HepG2 (cell line): ENCODE results near the gene PIEZO1. TPM values are rescaled to one million over a fixed set of nuclear protein-coding genes. Genes with fewer than 3 reads are reported as not detected.

ENCODE experiments used
- ATAC-seq: fragments of 200-7000 bp; cut with Tn5 transposase; 3 replicates; pipeline ENCODE4 v1.9.1; 2020; ENCODE audit warnings: mild to moderate bottlenecking, moderate library complexity
- BruUV-seq: library from RNA; stranded (reverse); fragments of 400-500 nt; replicated peaks from 2 replicates; lab custom pipeline; 2021; lab: Mats Ljungman, UMichigan
- CTCF ChIA-PET: fragments of 300-600 bp; formaldehyde crosslinking; extraction: SDS; loops from one replicate; lab custom pipeline; 2021; ENCODE audit warnings: low total read pairs, inconsistent platforms, low intra/inter-chr PET ratio; lab: Yijun Ruan, JAX
- POLR2A ChIA-PET: fragments of 350-600 bp; sonication (Branson Sonifier 250); formaldehyde crosslinking; loops from one replicate; lab custom pipeline; 2020; ENCODE audit warnings: antibody characterized with exemption, inconsistent platforms; lab: Yijun Ruan, JAX
- DNase-seq: peaks from one replicate; pipeline ENCODE4 v3.0.0-alpha.2; 2015; ENCODE audit warnings: low spot score
- FAIRE-seq: peaks from 3 replicates; lab custom pipeline; 2011; peaks lifted over from hg19 to GRCh38; lab: Jason Lieb, UNC
- H2AFZ ChIP-seq: one replicate; pipeline ENCODE4 v1.6.1; 2011; ENCODE audit warnings: low read length, inconsistent platforms
- H3K27ac ChIP-seq: fragments of 300-600 bp; 3 replicates; pipeline ENCODE4 v1.8.0; 2011; ENCODE audit warnings: mixed run types, mild to moderate bottlenecking, mixed read lengths, low read length, inconsistent platforms; ENCODE audit not compliant: insufficient read depth; ENCODE audit errors: extremely low read length
- H3K27me3 ChIP-seq, 2 experiments: fragments of 200-600 bp in 1 of 2; 2 replicates in 1 of 2; 3 replicates in 1 of 2; pipeline versions ENCODE4 v1.6.0 to v1.8.0; 2011; ENCODE audit warnings: low read length in 2 of 2, mild to moderate bottlenecking in 2 of 2, moderate library complexity in 2 of 2, inconsistent platforms in 1 of 2; ENCODE audit not compliant: insufficient read depth in 2 of 2, control insufficient read depth in 1 of 2
- H3K36me3 ChIP-seq, 2 experiments: fragments of 200-600 bp in 1 of 2; replicated peaks in 1 of 2; 2 replicates in 1 of 2; 3 replicates in 1 of 2; pipeline versions ENCODE4 v1.5.1 to v1.8.0; 2011; ENCODE audit warnings: low read length in 2 of 2, inconsistent platforms in 1 of 2; ENCODE audit not compliant: insufficient read depth in 2 of 2, control insufficient read depth in 1 of 2
- H3K4me1 ChIP-seq: 2 replicates; pipeline ENCODE4 v1.5.1; 2012; ENCODE audit warnings: low read length, inconsistent platforms; ENCODE audit not compliant: insufficient read depth
- H3K4me2 ChIP-seq: 2 replicates; pipeline ENCODE4 v1.6.0; 2011; ENCODE audit warnings: low read depth, low read length, inconsistent platforms
- H3K4me3 ChIP-seq, 3 experiments: fragments of 200-600 bp in 1 of 3; sonication (generic), shearing (Covaris generic) in 1 of 3; replicated peaks in 1 of 3; 2 replicates each; pipeline ENCODE4 v1.5.1; 2011 to 2016; ENCODE audit warnings: low read length in 3 of 3, inconsistent platforms in 2 of 3, low read depth in 2 of 3, mild to moderate bottlenecking in 2 of 3, control low read depth in 1 of 3, mixed read lengths in 1 of 3; ENCODE audit not compliant: insufficient read depth in 1 of 3
- H3K79me2 ChIP-seq: one replicate; pipeline ENCODE4 v1.6.1; 2011; ENCODE audit warnings: low read length, inconsistent platforms; ENCODE audit not compliant: insufficient read depth
- H3K9ac ChIP-seq: 2 replicates; pipeline ENCODE4 v1.6.0; 2011; ENCODE audit warnings: mild to moderate bottlenecking, low read depth, low read length, inconsistent platforms; ENCODE audit not compliant: insufficient read depth
- H3K9me3 ChIP-seq: 2 replicates; pipeline ENCODE4 v1.5.1; 2012; ENCODE audit warnings: mild to moderate bottlenecking, low read length
- H4K20me1 ChIP-seq: 2 replicates; pipeline ENCODE4 v1.6.0; 2011; ENCODE audit warnings: inconsistent platforms, mild to moderate bottlenecking, low read length, moderate library complexity; ENCODE audit not compliant: insufficient read depth
- SAP130 ChIP-seq: IDR thresholded peaks from 2 replicates; pipeline ENCODE4 v1.6.1; 2016; ENCODE audit warnings: low read depth
- TARDBP ChIP-seq: sonication (generic); formaldehyde crosslinking; IDR thresholded peaks from 2 replicates; pipeline ENCODE4 v1.8.0; 2022; ENCODE audit warnings: mild to moderate bottlenecking, missing genetic modification reagents
- ZNF10 ChIP-seq: sonication (generic); formaldehyde crosslinking; IDR thresholded peaks from 2 replicates; pipeline ENCODE4 v1.4.0; 2020; ENCODE audit warnings: mild to moderate bottlenecking, low read depth, missing genetic modification reagents, borderline replicate concordance
- ZNF292 ChIP-seq: sonication (generic); formaldehyde crosslinking; IDR thresholded peaks from 2 replicates; pipeline ENCODE4 v1.8.1; 2022; ENCODE audit warnings: mild to moderate bottlenecking, low read depth, missing genetic modification reagents, borderline replicate concordance
- ZNF44 ChIP-seq: sonication (generic); formaldehyde crosslinking; IDR thresholded peaks from 2 replicates; pipeline ENCODE4 v1.5.1; 2020; ENCODE audit warnings: mild to moderate bottlenecking, missing genetic modification reagents
- ZNF790 ChIP-seq: sonication (generic); formaldehyde crosslinking; IDR thresholded peaks from 2 replicates; pipeline ENCODE4 v1.8.0; 2022; ENCODE audit warnings: missing genetic modification reagents, mild to moderate bottlenecking, borderline replicate concordance
- ZSCAN22 ChIP-seq: sonication (generic); formaldehyde crosslinking; IDR thresholded peaks from 2 replicates; pipeline ENCODE4 v1.4.0; 2020; ENCODE audit warnings: mild to moderate bottlenecking, missing genetic modification reagents
- WGBS: methylation state at CpG from one replicate; pipeline ENCODE4 v1.1.6; 2017; ENCODE audit warnings: low lambda C conversion rate; 5-methylcytosine and 5-hydroxymethylcytosine counted together
- in situ Hi-C: cut with HindIII; loops from 2 replicates; pipeline ENCODE4 v1.10.0; 2017; ENCODE audit warnings: low pct_unique_long_range_greater_than_20kb; ENCODE audit not compliant: extremely low pct_ligation_motif_present
- intact Hi-C: fragments of 100-400 bp; cut with micrococcal nuclease; formaldehyde crosslinking; loops from one replicate; pipeline ENCODE4 v1.10.0; 2022; ENCODE audit not compliant: unreplicated experiment
- polyA plus RNA-seq, 8 experiments: library from polyadenylated mRNA; depleted of rRNA in 3 of 8; stranded (reverse) in 7 of 8; unstranded in 1 of 8; fragments of >200 nt; fragmentation: Illumina TruSeq in 4 of 8; extraction: Trizol in 4 of 8; gene quantifications; 2 replicates each; pipeline versions ENCODE4 v1.2.1 to v1.2.3, GENCODE V29; 2011 to 2016; ENCODE audit warnings: low read depth in 4 of 8, missing spikeins in 1 of 8, mixed read lengths in 1 of 8; ENCODE audit not compliant: insufficient read depth in 1 of 8
- total RNA-seq, 5 experiments: library from RNA; depleted of rRNA; stranded (reverse); fragments of >200 nt; fragmentation: Illumina TruSeq; extraction: Trizol; gene quantifications; 2 replicates each; pipeline ENCODE4 v1.2.3, GENCODE V29; 2016; ENCODE audit warnings: low read depth in 1 of 5
- TF ChIP-seq, protein P1 (sequence below): sonication (generic); formaldehyde crosslinking; IDR thresholded peaks from 2 replicates; pipeline ENCODE4 v1.9.0; 2021; ENCODE audit warnings: missing genetic modification reagents, borderline replicate concordance

The PIEZO1 gene
- total and polyA plus RNA-seq, 2 of the 13 experiments (the other 11 are each of a cell fraction or from before 2014, with no cell fraction given): 67.9 to 85.0 TPM

DNA sequence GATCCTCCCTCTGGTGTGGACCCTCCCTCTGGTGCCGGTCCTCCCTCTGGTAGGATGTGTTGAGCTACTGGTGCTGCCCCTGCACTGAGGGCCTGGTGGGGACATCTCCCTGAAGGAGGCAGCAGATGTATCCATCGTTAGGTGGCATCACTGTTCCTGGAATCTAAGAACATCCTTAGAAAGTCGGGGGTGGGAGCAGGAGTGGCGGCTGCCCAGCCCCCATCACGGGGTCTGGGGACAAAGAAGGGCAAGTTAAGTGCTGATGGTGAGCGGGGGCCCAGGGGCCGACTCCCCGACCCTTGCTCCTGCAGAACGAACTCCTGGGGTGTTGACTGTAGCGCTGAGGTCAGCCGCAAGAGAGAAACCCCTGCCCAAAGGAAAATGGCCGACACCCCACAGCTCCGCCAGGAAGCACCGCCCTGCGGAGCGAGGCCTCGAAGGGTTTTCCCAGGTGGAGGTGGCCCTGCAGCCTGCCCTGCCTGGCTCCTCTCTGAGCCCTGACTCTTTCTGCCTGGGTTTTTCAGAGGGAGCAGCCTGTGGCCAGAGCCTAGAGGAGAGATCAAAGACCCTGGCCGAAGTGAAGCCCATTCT is 73.2 kb downstream of the PIEZO1 start:
- no TSS peak for BruUV-seq
- H3K36me3 ChIP-seq: peaks cover 25 to 30% of the 10 kb centered on the region in 2 experiments; a peak in 4 of 5 replicates
- H3K4me1 ChIP-seq: peaks cover 42% of the 10 kb centered on the region
- intact Hi-C loops (no loop called here), in situ Hi-C loops (no loop called here)
- no peaks in the 10 kb centered on the region; a peak in 1 of 5 replicates for H3K27me3 ChIP-seq
- peaks cover 17% of the 10 kb centered on the region for H3K79me2 ChIP-seq
- ChIA-PET POLR2A (no interaction called here), CTCF (no interaction called here)
- no peaks in the 10 kb centered on the region for H3K9me3 ChIP-seq
- TF ChIP-seq, protein P1, sequence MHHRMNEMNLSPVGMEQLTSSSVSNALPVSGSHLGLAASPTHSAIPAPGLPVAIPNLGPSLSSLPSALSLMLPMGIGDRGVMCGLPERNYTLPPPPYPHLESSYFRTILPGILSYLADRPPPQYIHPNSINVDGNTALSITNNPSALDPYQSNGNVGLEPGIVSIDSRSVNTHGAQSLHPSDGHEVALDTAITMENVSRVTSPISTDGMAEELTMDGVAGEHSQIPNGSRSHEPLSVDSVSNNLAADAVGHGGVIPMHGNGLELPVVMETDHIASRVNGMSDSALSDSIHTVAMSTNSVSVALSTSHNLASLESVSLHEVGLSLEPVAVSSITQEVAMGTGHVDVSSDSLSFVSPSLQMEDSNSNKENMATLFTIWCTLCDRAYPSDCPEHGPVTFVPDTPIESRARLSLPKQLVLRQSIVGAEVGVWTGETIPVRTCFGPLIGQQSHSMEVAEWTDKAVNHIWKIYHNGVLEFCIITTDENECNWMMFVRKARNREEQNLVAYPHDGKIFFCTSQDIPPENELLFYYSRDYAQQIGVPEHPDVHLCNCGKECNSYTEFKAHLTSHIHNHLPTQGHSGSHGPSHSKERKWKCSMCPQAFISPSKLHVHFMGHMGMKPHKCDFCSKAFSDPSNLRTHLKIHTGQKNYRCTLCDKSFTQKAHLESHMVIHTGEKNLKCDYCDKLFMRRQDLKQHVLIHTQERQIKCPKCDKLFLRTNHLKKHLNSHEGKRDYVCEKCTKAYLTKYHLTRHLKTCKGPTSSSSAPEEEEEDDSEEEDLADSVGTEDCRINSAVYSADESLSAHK (CRISPR knock-in tag): no peak
- no peak for TF ChIP-seq SAP130 (CRISPR knock-in tag)
- TF ChIP-seq ZNF44 (CRISPR knock-in tag): no peak
- TF ChIP-seq ZNF292 (CRISPR knock-in tag): no peak
- TF ChIP-seq ZNF790 (CRISPR knock-in tag): no peak
- TF ChIP-seq ZSCAN22 (CRISPR knock-in tag): no peak
- no peak for TF ChIP-seq TARDBP (CRISPR knock-in tag)
- no peak for TF ChIP-seq ZNF10 (CRISPR knock-in tag)
- no peaks in the 10 kb centered on the region for H4K20me1 ChIP-seq
- no peak overlapping the region for H3K9ac ChIP-seq
- H2AFZ ChIP-seq: no peak overlapping the region
- no peak overlapping the region for H3K27ac ChIP-seq
- WGBS: 89% methylated on average over 1 of the region's 18 CpGs
- FAIRE-seq: no peak
- H3K4me2 ChIP-seq: no peak overlapping the region
- H3K4me3 ChIP-seq: no peak overlapping the region
- DNase-seq: no peak
- ATAC-seq: no peak
